Measurements from ENCODE around the gene LHPP. TPM values are rescaled to one million over a fixed set of nuclear protein-coding genes. Genes with fewer than 3 reads are reported as not detected.

The LHPP gene, protein sequence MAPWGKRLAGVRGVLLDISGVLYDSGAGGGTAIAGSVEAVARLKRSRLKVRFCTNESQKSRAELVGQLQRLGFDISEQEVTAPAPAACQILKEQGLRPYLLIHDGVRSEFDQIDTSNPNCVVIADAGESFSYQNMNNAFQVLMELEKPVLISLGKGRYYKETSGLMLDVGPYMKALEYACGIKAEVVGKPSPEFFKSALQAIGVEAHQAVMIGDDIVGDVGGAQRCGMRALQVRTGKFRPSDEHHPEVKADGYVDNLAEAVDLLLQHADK
- total RNA-seq: 10 to 100 TPM in 3 of 4 donors, 1 to 10 TPM in 1; 8.7 to 19.9 (median 15.5) TPM

DNA sequence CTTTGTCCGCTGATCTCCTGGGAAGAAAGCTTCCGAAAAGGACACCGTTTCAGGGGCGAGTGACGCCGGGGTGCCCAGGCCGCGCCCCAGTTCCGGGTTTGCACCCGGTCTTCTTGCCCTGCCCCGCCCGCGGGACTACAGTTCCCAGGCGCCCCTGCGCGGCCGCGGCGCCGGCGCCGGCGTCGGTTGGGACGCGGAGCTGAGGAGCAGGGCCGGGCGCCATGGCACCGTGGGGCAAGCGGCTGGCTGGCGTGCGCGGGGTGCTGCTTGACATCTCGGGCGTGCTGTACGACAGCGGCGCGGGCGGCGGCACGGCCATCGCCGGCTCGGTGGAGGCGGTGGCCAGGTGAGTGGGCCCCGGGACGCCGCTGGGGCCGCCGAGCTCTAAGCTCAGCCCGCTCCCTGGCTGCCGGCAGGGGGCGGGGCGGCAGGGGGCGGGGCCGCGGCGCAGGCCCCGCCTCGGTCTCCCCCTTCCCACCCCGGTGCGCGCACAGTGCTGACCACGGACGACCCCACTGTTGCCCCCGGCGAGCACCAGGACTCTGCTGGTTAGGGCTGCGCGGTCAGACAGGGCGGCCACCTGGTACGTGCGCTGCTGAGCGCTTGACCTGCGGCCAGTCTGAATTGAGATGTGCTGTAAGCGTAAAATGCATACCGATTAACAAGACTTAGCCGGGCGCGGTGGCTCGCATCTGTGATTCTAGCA is at the start of gene LHPP:
Gene LHPP, plus strand, starts transcription at position 182 of the 706 bp plus-strand sequence. Its CDS starts 40 bp downstream, at position 222.
- peak; percentile 79 to 96 for DNase-seq (ENCODE audit: low spot score in 2 of 2)
- intact Hi-C loops (cut with DNase I; ENCODE audit: low total_unique reads): no loop called here
- H3K4me3 ChIP-seq (ENCODE audit: low read depth, poor library complexity, severe bottlenecking): peak within 1 kb of the TSS; percentile 49
- TF ChIP-seq, protein P1, sequence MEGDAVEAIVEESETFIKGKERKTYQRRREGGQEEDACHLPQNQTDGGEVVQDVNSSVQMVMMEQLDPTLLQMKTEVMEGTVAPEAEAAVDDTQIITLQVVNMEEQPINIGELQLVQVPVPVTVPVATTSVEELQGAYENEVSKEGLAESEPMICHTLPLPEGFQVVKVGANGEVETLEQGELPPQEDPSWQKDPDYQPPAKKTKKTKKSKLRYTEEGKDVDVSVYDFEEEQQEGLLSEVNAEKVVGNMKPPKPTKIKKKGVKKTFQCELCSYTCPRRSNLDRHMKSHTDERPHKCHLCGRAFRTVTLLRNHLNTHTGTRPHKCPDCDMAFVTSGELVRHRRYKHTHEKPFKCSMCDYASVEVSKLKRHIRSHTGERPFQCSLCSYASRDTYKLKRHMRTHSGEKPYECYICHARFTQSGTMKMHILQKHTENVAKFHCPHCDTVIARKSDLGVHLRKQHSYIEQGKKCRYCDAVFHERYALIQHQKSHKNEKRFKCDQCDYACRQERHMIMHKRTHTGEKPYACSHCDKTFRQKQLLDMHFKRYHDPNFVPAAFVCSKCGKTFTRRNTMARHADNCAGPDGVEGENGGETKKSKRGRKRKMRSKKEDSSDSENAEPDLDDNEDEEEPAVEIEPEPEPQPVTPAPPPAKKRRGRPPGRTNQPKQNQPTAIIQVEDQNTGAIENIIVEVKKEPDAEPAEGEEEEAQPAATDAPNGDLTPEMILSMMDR (IDR thresholded peaks at IDR 0.05): no peak
- TF ChIP-seq POLR2A (IDR thresholded peaks at IDR 0.05): no peak
- WGBS, 2 donors: 1% methylated on average over 23 to 55 of the region's 81 CpGs

DNA sequence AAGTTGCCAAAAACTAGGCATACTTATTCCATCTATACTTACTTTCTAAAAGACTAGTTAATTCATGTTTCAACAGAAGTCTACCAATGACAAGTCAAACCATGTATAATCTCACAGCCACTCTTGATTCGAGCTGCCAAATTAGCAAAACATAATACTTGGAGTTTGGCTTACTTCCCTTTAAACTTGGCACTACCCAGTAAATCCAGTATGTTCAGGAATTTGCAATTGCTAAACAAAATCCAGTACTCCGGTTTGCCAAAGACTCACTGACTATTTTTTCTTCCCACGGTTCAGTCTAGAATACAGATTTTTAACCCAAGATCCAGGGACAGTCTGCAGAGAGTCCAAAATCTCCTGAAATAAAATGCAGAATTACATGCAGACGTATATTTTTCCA is 47.5 kb upstream of the LHPP start:
- DNase-seq (ENCODE audit: low spot score in 2 of 2): no peak
- TF ChIP-seq POLR2A (IDR thresholded peaks at IDR 0.05): no peak
- TF ChIP-seq, protein P1 (IDR thresholded peaks at IDR 0.05): no peak
- H3K4me3 ChIP-seq (ENCODE audit: low read depth, poor library complexity, severe bottlenecking): no peak overlapping the region
- WGBS, 2 donors: 23 to 25% methylated on average over 4 of the region's 4 CpGs
- intact Hi-C loops (cut with DNase I; ENCODE audit: low total_unique reads): no loop called here

DNA sequence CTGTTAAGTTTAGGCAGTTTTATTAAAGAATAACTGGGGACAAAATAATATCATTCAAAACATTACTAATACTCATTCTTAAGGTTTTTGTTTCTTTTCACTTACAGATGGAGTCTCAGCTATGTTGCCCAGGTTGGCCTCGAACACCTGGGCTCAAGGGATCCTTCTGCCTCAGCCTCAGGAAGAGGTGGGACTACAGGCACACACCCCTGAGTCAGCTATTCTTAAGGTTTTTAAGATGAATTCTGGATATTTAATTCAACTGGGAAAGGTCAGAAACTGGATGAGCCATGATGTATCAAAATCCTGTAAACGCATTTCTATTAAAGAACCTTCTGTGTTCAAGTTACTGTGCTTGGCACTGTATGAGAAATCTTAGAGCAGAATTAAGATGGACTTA is 46.4 kb upstream of the LHPP start:
- intact Hi-C loops (cut with DNase I; ENCODE audit: low total_unique reads): no loop called here
- no peak for TF ChIP-seq POLR2A (IDR thresholded peaks at IDR 0.05)
- TF ChIP-seq, protein P1 (IDR thresholded peaks at IDR 0.05): no peak
- WGBS, 2 donors: 43 to 51% methylated on average over 2 of the region's 2 CpGs
- peak in 1 of 2 donors; percentile 26 for DNase-seq (ENCODE audit: low spot score in 2 of 2)
- no peak overlapping the region for H3K4me3 ChIP-seq (ENCODE audit: low read depth, poor library complexity, severe bottlenecking)

- intact Hi-C loops (cut with DNase I; ENCODE audit: low total_unique reads): no loop called here
- H3K4me3 ChIP-seq (ENCODE audit: low read depth, poor library complexity, severe bottlenecking): no peak overlapping the region
- DNase-seq (ENCODE audit: low spot score in 2 of 2): no peak
- TF ChIP-seq, protein P1 (IDR thresholded peaks at IDR 0.05): no peak
- no peak for TF ChIP-seq POLR2A (IDR thresholded peaks at IDR 0.05)
- WGBS, 2 donors: 43 to 50% methylated on average over 6 of the region's 6 CpGs
Measured at GRCh38 chr10:124416733-124417132, 44.9 kb upstream of the LHPP start.

- DNase-seq (ENCODE audit: low spot score in 2 of 2): peak; percentile 33 to 90
Measured at GRCh38 chr10:124417895-124418725, 43.5 kb upstream of the LHPP start.

More at GRCh38 chr10:124417895-124418725, 43.5 kb upstream of the LHPP start:
- intact Hi-C loops (cut with DNase I; ENCODE audit: low total_unique reads): no loop called here
- H3K4me3 ChIP-seq (ENCODE audit: low read depth, poor library complexity, severe bottlenecking): peak overlapping the region; percentile 90
- WGBS, 2 donors: 3 to 4% methylated on average over 29 to 40 of the region's 64 CpGs
- no peak for TF ChIP-seq POLR2A (IDR thresholded peaks at IDR 0.05)
- TF ChIP-seq, protein P1 (IDR thresholded peaks at IDR 0.05): no peak
